GM21717 (cell line): ENCODE measurements around the gene NCK2.

Source experiments
- ATAC-seq: cut with Tn5 transposase; IDR thresholded peaks from one replicate; pipeline ENCODE4 v1.9.1; 2021; ENCODE audit warnings: mild to moderate bottlenecking, moderate library complexity; ENCODE audit not compliant: unreplicated experiment

The NCK2 gene

DNA sequence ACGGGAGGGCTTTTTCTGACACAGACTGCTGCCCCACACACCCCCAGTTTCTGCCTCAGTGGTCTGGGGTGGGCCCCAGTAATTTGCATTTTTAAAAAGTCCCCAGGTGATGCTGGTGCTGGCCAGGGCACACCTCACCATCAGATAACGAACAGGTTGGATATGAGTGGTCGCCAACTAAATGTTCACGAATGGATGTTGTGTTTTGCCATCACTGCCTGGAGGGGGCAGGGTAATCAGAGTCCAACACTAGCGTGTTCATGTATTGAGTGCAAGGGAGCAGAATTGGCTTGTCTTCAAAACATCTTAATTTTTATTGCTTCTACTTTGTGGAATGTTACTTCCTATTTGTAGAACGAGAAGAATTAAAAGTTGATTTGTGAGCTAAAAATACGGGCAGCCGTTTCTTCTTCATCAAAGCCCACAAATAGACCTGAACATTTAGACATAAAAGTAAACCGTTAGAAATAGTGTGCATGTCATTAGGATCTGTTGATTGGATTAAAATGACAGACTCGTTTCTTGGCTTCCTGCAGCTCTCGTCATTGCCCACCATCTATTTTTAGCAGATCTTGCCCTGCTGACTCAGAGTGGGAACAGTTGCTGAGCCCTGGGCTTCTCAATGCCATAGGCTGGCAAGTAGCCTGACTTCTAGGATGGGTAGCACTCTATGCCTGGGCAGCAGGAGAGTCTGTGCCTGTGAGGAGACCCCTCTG is 45.2 kb downstream of the NCK2 start:
- peak; percentile 58 for ATAC-seq

DNA sequence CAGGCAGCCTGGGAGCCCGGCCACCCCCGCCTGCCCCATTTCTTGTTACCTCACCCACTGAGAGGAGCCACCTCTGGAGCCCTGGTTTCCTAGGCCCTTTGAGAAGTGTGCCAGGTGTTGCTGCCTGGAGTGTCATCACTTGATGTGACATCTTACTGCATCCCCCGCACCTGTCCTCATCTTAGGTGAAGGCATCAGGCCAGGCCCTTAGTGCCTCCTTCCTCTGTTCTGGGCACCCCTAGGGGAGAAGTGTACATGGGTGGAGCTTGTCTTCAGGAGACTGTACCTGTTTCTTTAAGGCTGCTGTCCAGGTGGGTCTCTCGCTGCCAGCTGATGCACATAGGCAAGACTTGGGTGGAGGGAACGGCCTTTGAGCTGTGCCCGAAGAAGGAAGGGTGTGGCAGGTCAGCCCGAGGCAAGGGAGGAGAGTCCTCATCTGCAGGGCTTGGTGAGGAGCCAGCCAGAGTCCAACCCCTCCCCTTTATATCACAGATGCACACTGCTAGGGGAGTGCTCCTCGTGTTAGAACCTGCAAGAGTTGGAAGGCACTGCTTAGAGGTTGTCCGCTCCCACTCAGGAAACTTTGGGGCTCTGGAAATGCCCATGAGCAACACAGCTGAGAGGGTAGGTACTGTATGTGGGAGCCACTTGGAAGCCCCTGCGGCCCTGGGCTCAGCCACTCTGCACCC is 45.9 kb downstream of the NCK2 start:
- ATAC-seq = peak; percentile 18

DNA sequence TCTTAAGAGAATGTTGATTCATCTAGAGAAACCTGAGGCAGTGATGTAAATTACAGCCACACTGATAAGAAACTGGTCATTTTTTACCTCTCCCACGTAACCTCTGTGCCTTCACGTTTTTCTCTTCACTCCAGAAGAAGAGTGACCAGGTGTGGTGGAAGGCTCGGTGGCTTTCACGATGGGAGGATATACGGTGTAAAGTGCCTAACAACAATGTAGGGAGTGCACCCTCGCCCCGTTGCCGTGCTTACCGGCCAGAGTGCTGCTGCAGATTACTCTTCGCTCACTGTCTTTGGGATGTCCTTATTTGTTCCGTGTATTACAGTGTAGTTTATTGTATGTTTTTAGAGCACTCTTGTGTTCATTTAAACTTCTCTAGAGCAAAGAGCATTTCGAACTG is 46.5 kb downstream of the NCK2 start:
- ATAC-seq = no peak

DNA sequence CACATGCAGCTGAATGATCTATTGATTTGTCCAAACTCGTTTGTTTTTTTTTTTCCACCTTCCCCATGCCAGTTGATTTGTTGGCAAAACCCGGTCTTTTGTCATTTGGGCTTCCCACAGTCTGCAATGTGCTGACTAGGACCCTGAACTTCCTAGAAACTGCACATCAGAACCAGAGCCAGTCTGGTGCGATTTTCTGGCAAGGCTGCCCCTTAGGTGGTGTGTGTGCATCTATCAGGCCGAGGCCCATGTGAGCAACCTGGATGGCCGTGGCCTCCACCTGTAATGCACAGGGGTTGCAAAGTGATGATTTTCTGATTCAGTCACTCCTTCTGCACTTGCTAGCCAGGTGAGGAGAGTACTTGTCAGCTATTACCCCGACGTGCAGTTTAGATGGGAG is 47.8 kb downstream of the NCK2 start:
- ATAC-seq = no peak

DNA sequence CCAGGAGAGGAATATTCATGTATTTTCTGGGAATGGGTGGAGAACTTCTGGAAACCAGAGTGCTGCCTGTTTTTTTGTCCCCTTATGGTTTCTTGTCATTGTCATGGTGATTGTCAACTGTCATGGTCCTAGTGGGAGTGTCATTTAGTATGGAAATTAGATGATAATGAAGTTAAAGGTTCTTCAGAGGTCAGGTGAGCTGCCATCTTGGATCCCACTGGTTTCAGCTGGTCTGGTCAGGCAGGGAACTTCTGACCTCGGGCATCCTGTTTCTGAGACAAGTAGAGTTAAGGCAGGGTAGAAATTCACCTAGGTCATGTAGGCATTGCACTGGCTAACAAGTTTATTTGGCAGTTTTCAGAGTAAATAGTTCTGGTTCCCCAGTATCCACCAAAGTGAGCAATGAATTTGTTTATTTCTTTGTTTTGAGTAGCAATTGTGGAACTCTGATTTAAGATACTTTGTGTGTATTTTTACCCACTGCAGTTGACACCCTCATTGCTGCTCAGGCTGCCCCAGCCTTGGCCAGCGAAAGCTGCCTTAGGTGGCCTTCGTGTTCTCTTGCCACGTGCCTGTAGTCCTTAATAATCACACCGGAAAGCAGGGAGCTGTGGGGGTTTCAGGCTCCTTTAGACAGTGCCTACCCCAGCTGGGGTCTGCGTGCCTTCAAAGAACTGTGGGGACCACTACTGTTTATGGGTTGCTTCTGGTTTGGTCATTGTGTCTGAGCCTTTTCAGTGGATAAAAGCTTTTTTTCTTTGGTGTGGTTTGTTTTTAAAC is 48.7 kb downstream of the NCK2 start:
- ATAC-seq = no peak

DNA sequence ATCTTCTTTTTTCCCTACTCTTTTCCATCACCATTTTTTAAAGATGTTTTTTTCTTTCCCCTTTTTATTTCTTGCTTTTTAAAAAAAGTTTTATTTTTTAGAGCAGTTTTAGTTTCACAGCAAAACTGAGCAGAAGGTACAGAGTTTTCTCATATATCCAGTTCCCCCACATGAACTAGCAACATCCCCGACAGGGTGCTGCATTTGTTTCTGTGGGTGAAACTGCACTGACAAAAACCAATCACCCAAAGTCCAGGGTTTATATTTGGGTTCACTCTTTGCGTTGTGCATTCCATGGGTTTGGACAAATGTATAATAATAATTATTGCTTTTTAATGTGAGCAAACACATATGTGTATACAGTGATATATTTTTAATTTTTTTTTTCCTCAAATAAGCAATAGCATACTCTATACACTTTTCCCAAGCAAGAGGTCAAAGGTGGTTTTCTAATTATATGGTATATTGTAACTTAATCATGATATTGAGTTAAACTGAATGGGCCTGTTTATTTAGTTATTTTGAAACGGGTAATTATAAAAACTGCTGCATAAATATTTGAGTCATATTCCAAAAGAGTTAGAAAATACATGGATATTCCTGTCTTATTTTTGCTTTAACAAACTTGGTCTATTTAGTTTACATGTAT is 50.3 kb downstream of the NCK2 start:
- ATAC-seq = no peak

DNA sequence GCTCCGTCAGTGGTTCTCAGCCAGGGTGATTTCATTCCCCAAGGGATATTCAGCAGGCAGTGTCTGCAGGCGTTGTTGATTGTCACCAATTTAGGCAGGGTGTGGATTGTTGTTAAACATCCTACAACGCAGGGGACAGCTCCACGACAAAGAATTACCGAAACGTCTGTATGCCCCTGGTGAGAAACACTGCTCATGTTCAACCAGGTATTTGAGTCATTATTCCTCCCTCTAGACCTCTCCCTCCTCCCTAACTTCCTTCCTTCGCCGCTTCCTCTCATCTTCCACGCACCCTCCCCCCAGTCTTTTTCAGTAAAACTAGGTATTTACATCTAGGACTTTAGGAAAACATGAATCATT is 50.8 kb downstream of the NCK2 start:
- ATAC-seq = no peak

DNA sequence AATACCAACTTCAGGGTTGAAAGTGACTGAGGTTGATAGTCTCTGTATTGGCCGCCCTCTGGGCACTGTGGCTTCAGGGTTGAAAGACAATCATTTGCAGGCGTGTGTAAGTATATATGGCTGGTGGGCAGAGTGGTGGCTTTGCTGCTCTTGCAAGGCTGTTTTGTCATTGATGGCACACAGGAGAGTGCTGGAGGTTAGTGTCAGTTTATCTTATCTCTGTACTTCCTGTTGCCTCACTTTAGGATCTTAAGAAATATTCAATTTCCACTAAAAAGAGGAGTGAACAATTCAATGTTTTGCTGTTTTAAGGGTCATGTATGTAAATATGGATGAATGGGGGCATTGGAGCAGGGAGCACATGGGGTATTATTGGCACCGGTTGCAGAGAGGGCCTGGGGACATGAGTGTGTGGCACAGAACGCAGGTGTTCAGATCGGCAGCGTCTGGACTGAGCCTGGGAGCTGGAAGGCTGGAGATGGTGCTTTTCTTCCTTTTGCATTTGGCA is 51.5 kb downstream of the NCK2 start:
- no peak for ATAC-seq

DNA sequence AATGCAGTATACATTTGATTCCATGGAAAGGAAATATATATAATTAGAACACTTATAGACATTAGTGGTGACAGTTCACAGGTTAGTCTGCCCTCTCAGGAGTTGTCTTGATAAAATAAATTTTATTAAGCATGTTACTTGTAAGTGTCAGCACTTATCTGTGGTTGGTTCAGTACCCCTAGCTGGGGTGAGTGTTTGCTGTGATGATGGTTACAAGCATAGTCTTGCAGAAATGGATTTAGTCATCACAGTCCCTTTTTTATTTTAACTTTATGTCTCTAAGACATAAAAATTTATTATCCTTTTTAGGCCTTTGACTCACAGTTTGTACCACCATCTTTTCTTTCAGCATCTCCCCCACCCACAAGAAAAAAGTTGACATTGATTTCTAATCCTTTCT is 52.1 kb downstream of the NCK2 start:
- no peak for ATAC-seq

DNA sequence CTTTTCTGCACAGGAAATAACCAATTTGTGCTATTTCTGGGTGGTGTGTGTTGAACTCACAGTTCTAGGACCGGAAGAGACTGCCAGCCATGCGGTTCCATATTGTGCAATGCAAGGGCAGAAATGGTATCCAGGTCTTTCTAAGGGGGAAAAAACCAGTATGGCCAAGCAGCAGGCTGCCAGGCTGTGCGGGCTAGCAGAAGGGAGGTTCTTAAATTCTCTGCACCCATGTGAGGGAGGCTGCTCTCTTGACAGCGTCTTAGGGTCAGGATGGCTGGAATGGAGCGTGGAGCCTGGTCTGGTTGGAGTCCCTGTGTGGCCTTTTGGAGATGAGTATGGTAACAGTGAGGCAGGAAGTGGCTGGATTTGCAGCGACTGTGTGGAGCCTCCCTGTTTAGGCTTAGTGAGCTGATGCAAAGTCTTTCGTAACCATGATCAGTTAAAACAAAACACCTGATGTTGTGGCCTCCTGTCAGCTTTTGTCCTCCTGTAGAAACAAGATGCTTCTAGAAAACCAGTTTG is 52.6 kb downstream of the NCK2 start:
- peak; percentile 54 for ATAC-seq

DNA sequence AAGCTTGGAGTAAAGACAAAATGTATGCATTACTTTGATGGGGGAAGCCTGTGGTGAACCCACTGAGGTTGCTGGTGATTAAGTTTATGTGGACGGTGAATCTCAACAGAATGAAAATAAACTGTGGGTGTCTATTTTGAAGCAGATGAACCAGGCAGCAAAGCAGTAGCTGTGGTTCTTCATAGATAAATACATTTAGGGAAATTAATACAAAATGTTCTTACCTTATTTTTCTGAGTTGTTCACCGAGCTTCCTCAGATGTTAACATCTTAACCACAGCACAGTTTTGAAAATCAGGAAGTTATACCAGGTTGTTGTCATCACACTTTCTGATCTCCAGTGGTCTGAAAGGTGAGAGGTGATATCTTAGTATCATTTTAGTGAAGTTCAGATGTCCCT is 53.9 kb downstream of the NCK2 start:
- ATAC-seq = peak; percentile 30

DNA sequence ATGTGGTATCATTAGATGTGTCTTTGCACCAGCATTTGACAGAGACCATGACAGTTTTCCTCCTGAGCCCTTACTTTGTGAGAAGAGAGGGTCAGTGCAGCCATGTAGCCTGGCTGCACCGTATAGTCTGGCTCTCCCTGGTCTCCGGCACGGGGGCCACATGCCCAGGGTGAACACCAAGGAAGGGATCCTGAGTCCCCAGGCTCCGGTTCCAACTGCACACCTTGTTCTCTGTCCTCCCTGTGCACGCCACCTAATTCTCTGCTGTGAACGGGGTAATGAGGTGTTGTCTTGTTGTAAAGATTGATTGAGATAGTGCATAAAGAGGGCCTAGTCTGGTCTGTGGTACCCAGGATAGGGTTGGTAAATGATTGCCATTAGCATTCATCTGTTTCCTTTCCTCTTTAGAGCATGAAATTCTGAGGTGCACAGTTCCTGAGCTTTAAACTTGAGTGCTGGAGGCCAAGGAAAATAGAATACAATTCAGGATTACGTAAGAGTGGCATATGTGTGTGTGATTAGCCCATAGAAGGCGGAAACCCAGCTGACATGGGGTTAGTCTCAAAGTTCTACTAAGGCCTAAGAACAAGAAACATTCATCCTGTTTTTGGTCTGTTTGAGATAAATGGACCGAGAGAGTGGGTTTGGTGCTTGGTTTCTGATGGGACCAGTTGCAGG is 55.5 kb downstream of the NCK2 start:
- ATAC-seq = no peak

DNA sequence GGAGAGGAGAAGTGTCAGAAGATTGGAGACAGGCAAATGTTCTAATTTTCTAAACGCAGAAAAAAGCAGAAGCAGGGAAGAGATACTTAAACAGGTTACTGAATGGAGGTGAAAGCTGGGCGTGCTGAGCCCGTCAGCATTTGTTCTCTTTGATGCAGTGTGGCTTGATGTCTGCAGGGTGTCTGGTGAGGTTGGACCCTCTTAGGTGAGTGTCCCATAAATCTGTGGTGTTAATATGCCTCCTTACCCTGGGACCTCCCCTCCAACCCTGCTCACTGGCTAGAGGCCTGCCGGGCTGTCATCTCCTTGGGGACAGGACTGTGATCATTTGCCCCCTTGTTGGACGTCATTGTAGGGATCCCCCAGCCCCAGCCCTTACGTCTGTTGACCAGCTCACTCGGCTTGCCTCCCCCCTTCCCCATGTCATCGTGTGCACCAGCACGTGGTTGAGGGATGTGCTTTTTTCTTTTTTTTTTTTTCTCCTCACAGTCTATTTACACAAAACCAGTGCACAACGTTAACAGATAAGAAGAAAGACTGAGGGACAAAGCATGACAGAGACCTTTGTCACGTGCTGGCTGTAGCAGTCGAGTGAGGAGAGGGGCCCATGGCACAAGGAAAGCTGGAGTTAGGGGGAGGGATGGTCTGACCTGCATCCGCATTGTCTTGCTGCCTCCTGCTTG is 56.4 kb downstream of the NCK2 start:
- ATAC-seq = no peak

DNA sequence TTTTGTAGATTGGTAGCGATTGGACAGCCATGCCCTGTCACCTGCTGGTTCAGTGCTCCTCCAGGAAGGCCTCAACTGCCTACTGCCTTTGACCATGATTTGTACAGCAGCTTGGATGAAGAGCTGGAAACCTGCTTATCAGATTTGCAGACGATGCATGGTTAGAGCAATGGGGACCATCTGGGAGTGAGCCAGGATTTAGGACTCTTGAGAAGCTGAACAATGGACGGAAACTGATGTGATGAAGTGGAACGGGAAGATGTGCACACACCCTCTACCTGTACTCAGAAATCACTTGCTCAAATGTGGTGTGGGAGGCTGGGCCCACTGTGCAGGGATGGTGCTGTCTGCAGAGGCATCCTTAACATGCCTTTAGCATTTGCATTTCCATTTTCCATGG is 57.2 kb downstream of the NCK2 start:
- ATAC-seq = no peak

DNA sequence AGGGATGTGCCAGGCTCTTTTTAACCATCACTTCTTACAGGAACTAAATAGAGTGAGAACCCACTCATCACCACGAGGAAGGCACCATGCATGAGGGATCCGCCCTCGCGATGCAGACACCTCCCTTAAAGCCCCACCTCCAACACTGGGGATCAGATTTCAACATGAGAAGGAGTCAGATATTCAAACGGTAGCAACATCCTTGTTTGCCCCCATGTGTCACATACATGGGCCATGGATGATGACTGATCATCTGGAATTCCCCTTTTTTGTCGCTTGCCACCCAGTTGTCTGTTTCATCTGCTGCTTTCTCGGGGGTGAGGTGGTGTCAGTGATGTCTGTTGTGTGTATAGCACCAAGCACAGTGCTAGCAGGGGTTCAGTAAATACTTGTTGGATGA is 57.9 kb downstream of the NCK2 start:
- ATAC-seq = peak; percentile 51

DNA sequence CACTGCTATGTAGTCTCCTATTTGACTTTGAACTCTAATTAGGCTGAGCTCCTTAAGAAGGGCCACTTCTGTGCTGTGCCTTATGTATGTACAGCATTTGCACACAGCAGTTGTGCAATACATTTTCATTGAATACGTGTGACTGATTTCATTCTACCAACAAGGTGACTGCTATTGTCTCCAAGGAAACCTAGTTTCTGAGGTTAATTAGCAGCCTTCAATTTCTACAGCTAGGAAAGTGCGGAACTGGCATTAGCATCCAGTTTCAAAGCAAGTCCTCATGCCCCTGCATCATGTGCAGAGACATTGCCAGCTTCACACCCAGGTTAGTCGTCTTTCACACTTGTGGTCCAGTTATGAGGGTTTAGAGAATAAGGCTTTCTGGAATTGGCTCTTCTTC is 58.6 kb downstream of the NCK2 start:
- ATAC-seq = peak; percentile 32

DNA sequence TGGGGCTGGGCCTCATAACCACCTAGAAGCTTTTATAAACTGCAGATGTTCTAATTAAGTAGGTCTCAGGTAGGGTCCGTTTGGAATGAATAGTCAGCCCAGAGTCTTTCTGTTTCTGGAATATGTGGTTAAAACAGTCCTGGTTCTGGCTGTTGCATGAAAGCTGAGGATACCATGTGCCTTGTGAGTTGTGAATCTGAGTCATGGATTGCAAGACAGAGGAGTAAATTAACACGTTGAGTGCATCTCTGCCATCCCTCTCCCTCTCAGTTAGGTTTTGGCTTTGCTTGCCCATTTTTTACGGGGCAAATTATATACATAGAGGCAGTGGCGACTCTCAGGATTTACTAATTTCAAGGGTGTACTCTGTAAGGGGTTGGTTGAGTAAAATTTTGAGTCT is 59.1 kb downstream of the NCK2 start:
- ATAC-seq = no peak

DNA sequence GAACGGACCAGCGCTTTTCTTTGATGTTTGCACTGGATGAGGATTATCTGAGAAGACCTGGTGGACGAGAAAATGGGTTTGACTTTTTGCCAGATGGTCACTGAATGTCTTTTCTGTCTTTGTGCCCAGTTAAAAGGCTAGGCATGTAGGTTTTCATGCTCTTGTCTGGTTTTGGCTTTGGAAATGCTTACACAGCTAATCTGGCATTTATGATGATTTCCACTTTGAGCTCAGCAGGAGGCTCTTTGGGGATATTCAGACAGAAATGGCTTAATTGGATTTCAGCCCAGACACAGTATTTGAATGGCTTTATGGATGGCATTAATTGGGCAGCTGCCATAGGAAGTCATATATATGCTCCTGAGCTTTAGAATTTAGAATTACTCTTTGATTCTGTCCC is 59.6 kb downstream of the NCK2 start:
- ATAC-seq = no peak

DNA sequence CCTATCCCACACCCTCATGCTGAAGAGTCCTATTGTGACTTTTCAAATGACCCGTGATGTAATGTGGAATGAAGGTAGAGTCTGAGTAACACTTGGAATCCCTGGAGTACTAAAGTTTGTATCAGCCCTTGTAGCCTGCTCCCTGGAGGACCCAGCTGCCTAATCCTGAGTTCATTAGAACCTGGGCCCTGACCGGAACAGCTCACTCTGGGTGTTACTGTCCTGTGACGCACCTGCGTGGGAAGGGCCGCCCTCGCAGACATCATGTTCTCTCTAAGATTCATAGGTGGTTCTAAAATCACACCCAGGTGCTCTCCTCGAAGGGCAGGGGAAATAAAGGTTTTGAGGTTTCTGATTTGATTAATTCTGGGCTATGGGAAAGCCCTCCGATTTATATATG is 62.3 kb downstream of the NCK2 start:
- no peak for ATAC-seq
